T-helper 1 cell treated with Interleukin-12 subunit alpha and Interleukin-12 subunit beta and Interleukin-4 antibody, amounts not matched to agents 30 μg/mL and 1 μg/mL, for 36 hours (primary cell): ENCODE results near the gene NRAP.

ENCODE experiments used
- H3K27ac Mint-ChIP-seq: one replicate; pipeline ENCODE4 v1.8.0; 2021; ENCODE audit warnings: mild to moderate bottlenecking, mixed read lengths
- H3K27me3 Mint-ChIP-seq: one replicate; pipeline ENCODE4 v1.8.0; 2021; ENCODE audit warnings: low read depth, mixed read lengths
- H3K36me3 Mint-ChIP-seq: one replicate; pipeline ENCODE4 v1.8.0; 2021; ENCODE audit warnings: low read depth, mixed read lengths
- H3K4me1 Mint-ChIP-seq: one replicate; pipeline ENCODE4 v1.8.0; 2021; ENCODE audit warnings: low read depth, mixed read lengths
- H3K4me3 Mint-ChIP-seq: one replicate; pipeline ENCODE4 v1.8.0; 2021; ENCODE audit warnings: mild to moderate bottlenecking, moderate library complexity, mixed read lengths
- H3K9me3 Mint-ChIP-seq: one replicate; pipeline ENCODE4 v1.8.0; 2021; ENCODE audit warnings: mixed read lengths

Gene NRAP

GRCh38 chr10:113690749-113691148 lies 26.9 kb upstream of the NRAP start:
- peaks cover 58% of the 10 kb centered on the region for H3K9me3 Mint-ChIP-seq
- no peaks in the 10 kb centered on the region for H3K27me3 Mint-ChIP-seq
- no peak overlapping the region for H3K4me3 Mint-ChIP-seq
- H3K4me1 Mint-ChIP-seq = peaks cover 27% of the 10 kb centered on the region
- peaks cover 72% of the 10 kb centered on the region for H3K36me3 Mint-ChIP-seq
- H3K27ac Mint-ChIP-seq = no peak overlapping the region

- Mint-ChIP-seq H3K9me3 (peaks cover 63% of the 10 kb centered on the region), H3K27me3 (no peaks in the 10 kb centered on the region), H3K27ac (peak overlapping the region; percentile 78), H3K36me3 (peaks cover 73% of the 10 kb centered on the region), H3K4me1 (peaks cover 31% of the 10 kb centered on the region), H3K4me3 (peak overlapping the region; percentile 11)
Observed at GRCh38 chr10:113689574-113689973, 25.7 kb upstream of the NRAP start.

- Mint-ChIP-seq H3K9me3 (peaks cover 61% of the 10 kb centered on the region), H3K27me3 (no peaks in the 10 kb centered on the region), H3K4me3 (peak overlapping the region; percentile 69), H3K4me1 (peaks cover 34% of the 10 kb centered on the region), H3K36me3 (peaks cover 72% of the 10 kb centered on the region), H3K27ac (peak overlapping the region; percentile 78)
Observed at GRCh38 chr10:113689057-113689456, 25.2 kb upstream of the NRAP start.

GRCh38 chr10:113687037-113687436 lies 23.2 kb upstream of the NRAP start:
- H3K36me3 Mint-ChIP-seq = peaks cover 68% of the 10 kb centered on the region
- no peak overlapping the region for H3K27ac Mint-ChIP-seq
- peaks cover 46% of the 10 kb centered on the region for H3K4me1 Mint-ChIP-seq
- H3K4me3 Mint-ChIP-seq = no peak overlapping the region
- H3K9me3 Mint-ChIP-seq = peaks cover 52% of the 10 kb centered on the region
- no peaks in the 10 kb centered on the region for H3K27me3 Mint-ChIP-seq

- H3K27me3 Mint-ChIP-seq = no peaks in the 10 kb centered on the region
- peaks cover 56% of the 10 kb centered on the region for H3K4me1 Mint-ChIP-seq
- peaks cover 63% of the 10 kb centered on the region for H3K36me3 Mint-ChIP-seq
- H3K27ac Mint-ChIP-seq = no peak overlapping the region
- H3K4me3 Mint-ChIP-seq = no peak overlapping the region
- H3K9me3 Mint-ChIP-seq = peaks cover 52% of the 10 kb centered on the region
Observed at GRCh38 chr10:113686028-113686427, 22.2 kb upstream of the NRAP start.

GRCh38 chr10:113683300-113683699 lies 19.5 kb upstream of the NRAP start:
- Mint-ChIP-seq H3K9me3 (peaks cover 38% of the 10 kb centered on the region), H3K27ac (no peak overlapping the region), H3K36me3 (peaks cover 48% of the 10 kb centered on the region), H3K4me1 (peaks cover 45% of the 10 kb centered on the region), H3K4me3 (peak overlapping the region; percentile 3), H3K27me3 (peaks cover 7% of the 10 kb centered on the region)

GRCh38 chr10:113681533-113682470 lies 18.0 kb upstream of the NRAP start:
- H3K27ac Mint-ChIP-seq = peak overlapping the region; percentile 91
- peak overlapping the region; percentile 91 for H3K4me3 Mint-ChIP-seq
- H3K36me3 Mint-ChIP-seq = peaks cover 35% of the 10 kb centered on the region
- peaks cover 10% of the 10 kb centered on the region for H3K27me3 Mint-ChIP-seq
- H3K4me1 Mint-ChIP-seq = peaks cover 43% of the 10 kb centered on the region
- H3K9me3 Mint-ChIP-seq = peaks cover 24% of the 10 kb centered on the region

GRCh38 chr10:113680190-113681111 lies 16.6 kb upstream of the NRAP start:
- Mint-ChIP-seq H3K4me3 (peak overlapping the region; percentile 91), H3K9me3 (peaks cover 15% of the 10 kb centered on the region), H3K27ac (peak overlapping the region; percentile 91), H3K27me3 (peaks cover 10% of the 10 kb centered on the region), H3K4me1 (peaks cover 41% of the 10 kb centered on the region), H3K36me3 (peaks cover 30% of the 10 kb centered on the region)

- Mint-ChIP-seq H3K27me3 (peaks cover 11% of the 10 kb centered on the region), H3K4me3 (peak within 1 kb of the TSS; percentile 91), H3K27ac (peak within 1 kb of the TSS; percentile 91), H3K36me3 (peaks cover 23% of the 10 kb centered on the region), H3K9me3 (peaks cover 10% of the 10 kb centered on the region), H3K4me1 (peaks cover 38% of the 10 kb centered on the region)
Observed at GRCh38 chr10:113679463-113680189, 15.8 kb upstream of the NRAP start, which contains the start of gene CASP7. Gene CASP7 (plus strand): TSS chr10:113679912. CDS start chr10:113697494, 17,582 bp downstream.

- no peak overlapping the region for H3K4me3 Mint-ChIP-seq
Observed at GRCh38 chr10:113666682-113667252, 2.9 kb upstream of the NRAP start.

GRCh38 chr10:113665806-113666354 lies 2.0 kb upstream of the NRAP start:
- no peak overlapping the region for H3K4me3 Mint-ChIP-seq
- peaks cover 14% of the 10 kb centered on the region for H3K27me3 Mint-ChIP-seq
- H3K4me1 Mint-ChIP-seq = peaks cover 10% of the 10 kb centered on the region
- peaks cover 13% of the 10 kb centered on the region for H3K9me3 Mint-ChIP-seq
- no peak overlapping the region for H3K27ac Mint-ChIP-seq
- H3K36me3 Mint-ChIP-seq = peaks cover 2% of the 10 kb centered on the region

More at GRCh38 chr10:113666682-113667252, 2.9 kb upstream of the NRAP start:
- H3K27me3 Mint-ChIP-seq = peaks cover 11% of the 10 kb centered on the region
- peak overlapping the region; percentile 53 for H3K27ac Mint-ChIP-seq
- peaks cover 19% of the 10 kb centered on the region for H3K9me3 Mint-ChIP-seq
- peaks cover 10% of the 10 kb centered on the region for H3K4me1 Mint-ChIP-seq
- peaks cover 5% of the 10 kb centered on the region for H3K36me3 Mint-ChIP-seq

- H3K36me3 Mint-ChIP-seq = peaks cover 2% of the 10 kb centered on the region
- no peak overlapping the region for H3K4me3 Mint-ChIP-seq
- no peak overlapping the region for H3K27ac Mint-ChIP-seq
- peaks cover 13% of the 10 kb centered on the region for H3K27me3 Mint-ChIP-seq
- H3K4me1 Mint-ChIP-seq = peaks cover 10% of the 10 kb centered on the region
- peaks cover 8% of the 10 kb centered on the region for H3K9me3 Mint-ChIP-seq
Observed at GRCh38 chr10:113665352-113665751, 1.5 kb upstream of the NRAP start.

- Mint-ChIP-seq H3K9me3 (no peaks in the 10 kb centered on the region), H3K4me3 (no peak overlapping the region), H3K36me3 (peaks cover 2% of the 10 kb centered on the region)
Observed at GRCh38 chr10:113663142-113663541, 699 bp downstream of the NRAP start.

More at GRCh38 chr10:113663142-113663541, 699 bp downstream of the NRAP start:
- peaks cover 10% of the 10 kb centered on the region for H3K4me1 Mint-ChIP-seq
- H3K27me3 Mint-ChIP-seq = peaks cover 13% of the 10 kb centered on the region
- no peak overlapping the region for H3K27ac Mint-ChIP-seq
